HG02885 (cell line): ENCODE data around the gene ZDHHC8.

ENCODE experiments used
- ATAC-seq: cut with Tn5 transposase; IDR thresholded peaks from one replicate; pipeline ENCODE4 v1.9.1; 2021; ENCODE audit warnings: mild to moderate bottlenecking; ENCODE audit not compliant: unreplicated experiment, poor library complexity

The ZDHHC8 gene, protein sequence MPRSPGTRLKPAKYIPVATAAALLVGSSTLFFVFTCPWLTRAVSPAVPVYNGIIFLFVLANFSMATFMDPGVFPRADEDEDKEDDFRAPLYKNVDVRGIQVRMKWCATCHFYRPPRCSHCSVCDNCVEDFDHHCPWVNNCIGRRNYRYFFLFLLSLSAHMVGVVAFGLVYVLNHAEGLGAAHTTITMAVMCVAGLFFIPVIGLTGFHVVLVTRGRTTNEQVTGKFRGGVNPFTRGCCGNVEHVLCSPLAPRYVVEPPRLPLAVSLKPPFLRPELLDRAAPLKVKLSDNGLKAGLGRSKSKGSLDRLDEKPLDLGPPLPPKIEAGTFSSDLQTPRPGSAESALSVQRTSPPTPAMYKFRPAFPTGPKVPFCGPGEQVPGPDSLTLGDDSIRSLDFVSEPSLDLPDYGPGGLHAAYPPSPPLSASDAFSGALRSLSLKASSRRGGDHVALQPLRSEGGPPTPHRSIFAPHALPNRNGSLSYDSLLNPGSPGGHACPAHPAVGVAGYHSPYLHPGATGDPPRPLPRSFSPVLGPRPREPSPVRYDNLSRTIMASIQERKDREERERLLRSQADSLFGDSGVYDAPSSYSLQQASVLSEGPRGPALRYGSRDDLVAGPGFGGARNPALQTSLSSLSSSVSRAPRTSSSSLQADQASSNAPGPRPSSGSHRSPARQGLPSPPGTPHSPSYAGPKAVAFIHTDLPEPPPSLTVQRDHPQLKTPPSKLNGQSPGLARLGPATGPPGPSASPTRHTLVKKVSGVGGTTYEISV

DNA sequence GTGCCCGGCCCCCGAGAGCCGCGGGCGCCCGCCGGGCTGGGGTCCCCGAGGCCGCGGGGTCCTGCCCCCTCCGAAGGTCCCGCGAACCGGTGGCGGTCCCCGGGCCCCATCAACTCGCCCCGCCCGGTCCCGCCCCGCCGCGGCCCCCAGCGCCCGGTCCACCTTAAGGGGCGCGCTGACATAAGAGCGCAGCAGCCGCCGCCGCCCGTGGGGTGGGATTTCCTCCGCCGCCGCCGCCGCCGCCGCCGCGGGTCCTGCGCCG is at the start of gene ZDHHC8:
ZDHHC8 (plus strand) TSS at position 208 of the 262 bp plus-strand sequence. CDS start 144 bp downstream, outside the sequence.
- peak; percentile 52 for ATAC-seq

DNA sequence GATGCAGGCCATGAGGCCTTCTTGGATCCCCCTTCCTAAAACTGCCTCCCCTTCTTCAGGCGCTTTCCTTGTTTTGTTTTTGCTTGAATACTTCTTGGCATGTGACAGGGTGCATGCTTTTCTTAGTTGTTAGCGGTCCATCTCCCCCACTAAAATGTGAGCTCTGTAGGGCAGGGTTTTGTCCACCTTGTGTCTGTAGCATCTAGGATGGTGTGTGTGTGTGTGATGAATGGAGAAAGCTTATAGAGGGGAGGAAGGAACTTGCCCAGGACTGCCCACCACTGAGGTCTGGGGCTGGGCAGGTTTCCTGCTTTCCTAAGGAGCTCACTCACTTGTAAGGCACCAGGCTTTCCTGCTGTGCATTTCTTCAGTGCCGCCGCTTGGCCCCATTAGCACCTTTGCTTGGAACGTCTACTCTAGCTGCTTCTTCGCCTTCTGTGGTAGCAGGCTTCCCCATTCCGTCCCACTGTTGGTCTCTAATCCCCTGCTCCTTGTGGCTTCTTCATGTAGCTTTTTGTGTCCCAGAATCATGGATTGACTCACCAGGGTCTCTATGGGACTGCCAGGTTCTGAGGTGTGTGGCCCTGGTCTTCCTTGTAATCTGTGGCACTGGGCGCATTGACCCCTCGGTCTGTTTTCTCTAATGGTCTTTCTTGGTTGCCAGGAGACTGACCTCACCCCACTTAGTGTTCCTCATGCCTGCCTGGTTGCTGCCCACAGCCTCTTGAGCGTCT is 48.3 kb upstream of the ZDHHC8 start:
- no peak for ATAC-seq

DNA sequence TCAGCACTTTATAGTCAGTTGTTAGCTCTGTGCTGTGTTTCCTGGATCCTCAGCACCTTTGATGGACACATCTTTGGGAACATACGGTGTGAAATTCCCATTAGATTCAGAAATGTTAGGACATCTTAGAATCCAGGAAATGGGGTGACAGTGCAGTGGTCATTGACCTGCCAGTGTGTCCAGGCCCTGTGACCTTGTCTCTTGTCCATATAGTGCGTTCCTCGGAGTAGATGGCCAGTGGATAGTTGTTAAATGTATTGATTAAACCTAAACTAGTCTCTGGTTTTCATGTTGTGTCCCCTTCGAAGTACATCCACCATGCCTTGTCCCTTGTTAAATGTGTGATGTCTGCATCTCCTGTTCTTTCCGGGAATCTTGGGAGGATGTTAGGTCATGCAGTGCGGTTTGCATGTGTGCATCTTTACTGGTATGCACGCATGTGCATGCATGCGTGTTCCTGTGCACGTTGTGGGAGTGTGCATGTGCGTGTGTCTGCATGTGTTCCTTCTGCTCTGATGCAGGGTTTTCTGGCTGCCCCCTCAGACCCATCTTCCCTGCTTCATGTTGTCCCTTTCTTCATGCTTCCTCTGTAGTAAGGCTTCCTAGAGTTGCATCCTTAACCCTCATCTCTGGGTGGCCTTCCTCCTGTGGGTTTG is 47.6 kb upstream of the ZDHHC8 start:
- no peak for ATAC-seq

DNA sequence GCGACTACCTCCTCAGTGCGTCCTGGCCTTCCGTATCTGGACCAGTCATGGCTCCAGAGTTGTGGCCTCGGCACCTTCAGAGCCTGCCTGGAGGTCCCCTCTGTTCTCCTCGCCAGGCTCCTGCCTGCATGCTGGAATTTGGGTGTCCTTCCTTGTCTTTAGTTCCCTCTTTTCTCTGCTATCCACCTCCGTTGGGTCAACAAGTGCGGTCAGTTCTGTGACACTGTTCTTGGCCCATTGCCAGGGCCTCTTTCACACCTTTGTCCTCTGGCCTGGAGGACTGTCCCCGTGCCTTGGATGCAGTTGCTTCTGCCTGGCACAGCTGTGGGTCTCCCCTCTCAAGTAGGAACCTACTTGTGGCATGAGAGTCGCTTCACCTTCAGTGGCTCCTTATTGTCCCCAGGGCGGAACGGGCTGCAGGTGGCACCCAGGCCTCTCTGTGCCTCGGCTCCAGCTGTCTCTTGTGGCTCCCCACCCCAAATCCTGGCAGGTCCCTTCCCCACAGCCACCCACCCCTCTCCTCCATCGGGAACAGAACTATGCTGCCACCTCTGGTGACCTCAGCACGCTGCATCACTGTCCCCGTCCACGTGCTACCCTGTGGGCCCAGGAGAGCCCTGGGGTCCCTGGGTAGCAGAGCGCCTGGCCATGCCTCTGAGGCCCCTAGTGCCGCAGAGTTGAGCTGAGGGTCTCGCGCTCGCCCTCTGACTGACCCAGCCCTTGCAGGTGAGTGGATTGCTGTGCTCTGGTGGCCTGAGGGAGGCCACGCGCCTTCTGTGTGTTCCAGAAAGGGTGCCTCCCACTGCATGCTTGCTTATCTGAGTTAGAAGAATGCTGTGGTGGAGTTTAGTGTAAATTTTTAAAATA is 46.8 kb upstream of the ZDHHC8 start:
- no peak for ATAC-seq

DNA sequence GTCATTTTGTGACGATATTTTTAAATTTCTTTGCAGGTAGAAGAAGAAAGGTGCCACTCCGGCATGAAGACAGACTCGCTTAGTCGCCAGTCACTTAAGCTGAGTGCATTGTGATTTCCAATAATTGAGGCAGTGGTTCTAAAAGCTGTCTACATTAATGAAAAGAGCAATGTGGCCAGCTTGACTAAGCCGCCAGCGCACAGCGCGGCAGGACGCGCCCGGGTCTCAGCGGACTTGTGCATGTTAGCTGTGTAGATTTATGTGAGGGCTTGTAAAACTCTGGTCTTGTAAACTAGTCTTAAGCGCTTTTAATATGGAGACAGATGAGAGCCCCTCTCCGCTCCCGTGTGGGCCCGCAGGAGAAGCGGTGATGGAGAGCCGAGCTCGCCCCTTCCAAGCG is 46.0 kb upstream of the ZDHHC8 start:
- ATAC-seq: no peak

DNA sequence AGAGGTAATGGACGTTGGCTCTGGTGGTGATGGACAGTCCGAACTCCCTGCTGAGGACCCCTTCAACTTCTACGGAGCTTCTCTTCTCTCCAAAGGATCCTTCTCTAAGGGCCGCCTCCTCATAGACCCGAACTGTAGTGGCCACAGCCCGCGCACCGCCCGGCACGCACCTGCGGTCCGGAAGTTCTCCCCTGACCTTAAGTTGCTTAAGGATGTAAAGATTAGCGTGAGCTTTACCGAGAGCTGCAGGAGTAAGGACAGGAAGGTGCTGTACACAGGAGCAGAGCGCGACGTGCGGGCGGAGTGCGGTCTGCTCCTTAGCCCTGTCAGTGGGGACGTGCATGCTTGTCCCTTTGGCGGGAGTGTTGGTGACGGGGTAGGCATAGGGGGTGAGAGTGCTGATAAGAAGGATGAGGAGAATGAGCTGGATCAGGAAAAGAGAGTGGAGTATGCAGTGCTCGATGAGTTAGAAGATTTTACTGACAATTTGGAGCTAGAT is 45.5 kb upstream of the ZDHHC8 start:
- ATAC-seq: no peak

DNA sequence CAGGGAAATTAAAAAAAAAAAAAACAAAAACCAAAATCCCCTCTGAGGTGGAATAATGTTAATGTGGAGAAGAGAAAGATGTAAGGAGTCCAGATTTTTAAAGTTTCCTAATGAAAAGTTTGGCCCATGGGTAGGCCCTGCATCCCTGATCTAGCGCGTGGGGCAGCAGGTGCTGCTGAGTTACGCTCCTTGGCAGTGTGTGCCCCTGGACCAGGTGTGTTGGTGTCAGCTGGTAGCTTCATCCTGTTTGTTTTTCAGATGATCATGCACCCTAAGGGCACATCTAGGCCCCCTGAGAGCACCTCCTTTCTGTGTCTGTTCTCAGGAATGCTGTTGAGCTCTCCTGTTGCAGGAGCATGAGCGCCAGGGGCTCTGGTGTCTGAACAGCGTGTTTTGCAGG is 44.8 kb upstream of the ZDHHC8 start:
- ATAC-seq: no peak

DNA sequence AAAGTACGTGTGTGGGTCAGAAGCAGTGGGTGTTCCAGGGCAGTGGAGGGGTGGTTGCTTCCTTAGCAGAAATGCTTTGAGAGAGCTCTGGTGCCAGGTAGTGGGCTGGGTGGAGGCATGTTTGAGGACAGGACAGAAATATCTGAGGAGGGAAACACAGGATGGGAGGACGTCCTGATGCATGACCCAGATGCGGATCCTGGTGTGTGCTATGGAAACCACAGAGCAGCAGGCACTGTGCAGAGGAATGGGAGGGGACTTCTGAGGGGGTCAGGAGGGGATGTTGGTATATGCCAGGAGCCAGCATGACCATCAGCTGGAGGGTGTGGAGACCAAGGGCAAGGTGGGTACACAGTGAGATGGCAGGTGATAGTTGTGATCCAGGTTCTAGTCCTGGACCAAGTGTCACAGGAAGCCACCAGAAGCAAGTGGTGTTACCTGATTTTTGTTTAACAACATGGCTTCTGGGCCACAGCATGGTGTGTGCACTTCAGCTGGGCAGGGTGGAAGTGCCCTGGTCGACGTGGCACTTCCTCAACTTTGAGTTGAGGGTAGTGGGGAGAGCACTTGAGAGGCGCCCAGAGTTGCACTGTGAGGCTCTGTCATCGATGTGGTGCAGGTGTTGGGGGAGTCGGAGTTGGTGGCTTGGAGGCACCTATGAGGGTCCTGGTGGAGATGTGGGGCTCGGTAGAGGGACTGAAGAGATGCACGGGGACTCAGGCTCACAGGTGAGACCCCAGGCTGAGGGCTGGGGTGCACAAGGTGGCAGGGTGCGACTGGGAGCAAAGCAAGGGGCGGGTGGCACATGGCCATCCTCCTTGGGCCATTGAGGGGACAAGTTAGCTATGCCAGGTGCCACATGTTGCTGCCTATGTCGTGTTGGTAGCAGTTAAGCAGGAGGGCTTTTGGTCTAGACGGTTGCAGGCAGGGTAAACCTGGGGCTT is 44.0 kb upstream of the ZDHHC8 start:
- ATAC-seq: no peak

DNA sequence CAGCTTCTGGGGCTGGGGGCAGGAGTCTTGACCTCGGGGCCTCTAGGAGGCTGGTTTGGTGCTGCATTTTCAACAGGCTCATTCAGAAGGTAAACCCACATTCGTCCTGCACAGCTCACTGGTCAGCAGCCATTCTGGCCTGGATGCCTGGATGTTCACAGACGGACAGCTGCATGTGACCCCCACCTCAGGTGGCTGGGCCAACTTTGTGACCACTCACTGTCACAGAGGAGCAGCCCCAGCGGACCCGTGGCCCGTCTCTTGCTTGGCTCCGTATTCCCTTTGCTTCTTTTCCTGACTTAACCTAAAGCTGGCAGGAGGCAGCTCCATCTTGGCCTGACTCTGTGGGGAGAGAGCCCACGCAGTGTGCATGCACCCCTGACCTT is 43.3 kb upstream of the ZDHHC8 start:
- no peak for ATAC-seq

DNA sequence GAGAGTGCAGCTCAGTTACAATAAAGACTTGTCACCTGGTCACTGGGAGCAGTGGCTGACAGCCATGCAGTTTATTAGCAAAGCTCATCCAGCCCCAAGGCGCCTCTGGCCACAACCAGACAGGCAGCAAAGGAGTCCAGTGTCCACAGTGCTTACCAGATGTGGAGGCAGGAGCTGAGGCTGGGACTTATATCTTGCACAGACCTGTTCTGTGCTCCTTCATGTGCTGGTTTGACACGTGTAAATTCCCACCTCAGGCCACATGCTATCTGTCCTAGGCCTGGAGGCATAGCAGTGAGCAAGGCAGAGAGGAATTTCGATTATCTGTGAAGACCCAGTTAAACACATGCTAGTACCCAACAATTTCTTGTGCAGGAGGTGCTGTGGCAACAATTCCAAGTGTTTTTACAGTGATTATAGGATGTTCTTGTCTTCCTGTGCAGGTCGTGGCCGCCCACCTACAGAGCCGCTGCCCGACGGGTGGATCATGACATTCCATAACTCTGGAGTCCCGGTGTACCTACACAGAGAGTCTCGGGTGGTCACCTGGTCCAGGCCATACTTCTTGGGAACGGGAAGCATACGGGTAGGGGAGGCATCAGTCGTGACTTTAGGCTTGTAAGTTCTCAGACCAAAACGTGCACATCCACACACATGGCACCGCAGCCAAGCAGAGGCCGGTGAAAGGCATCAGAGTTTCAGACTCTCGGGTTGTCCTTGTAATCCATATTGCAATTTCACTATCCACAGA is 42.2 kb upstream of the ZDHHC8 start:
- no peak for ATAC-seq

DNA sequence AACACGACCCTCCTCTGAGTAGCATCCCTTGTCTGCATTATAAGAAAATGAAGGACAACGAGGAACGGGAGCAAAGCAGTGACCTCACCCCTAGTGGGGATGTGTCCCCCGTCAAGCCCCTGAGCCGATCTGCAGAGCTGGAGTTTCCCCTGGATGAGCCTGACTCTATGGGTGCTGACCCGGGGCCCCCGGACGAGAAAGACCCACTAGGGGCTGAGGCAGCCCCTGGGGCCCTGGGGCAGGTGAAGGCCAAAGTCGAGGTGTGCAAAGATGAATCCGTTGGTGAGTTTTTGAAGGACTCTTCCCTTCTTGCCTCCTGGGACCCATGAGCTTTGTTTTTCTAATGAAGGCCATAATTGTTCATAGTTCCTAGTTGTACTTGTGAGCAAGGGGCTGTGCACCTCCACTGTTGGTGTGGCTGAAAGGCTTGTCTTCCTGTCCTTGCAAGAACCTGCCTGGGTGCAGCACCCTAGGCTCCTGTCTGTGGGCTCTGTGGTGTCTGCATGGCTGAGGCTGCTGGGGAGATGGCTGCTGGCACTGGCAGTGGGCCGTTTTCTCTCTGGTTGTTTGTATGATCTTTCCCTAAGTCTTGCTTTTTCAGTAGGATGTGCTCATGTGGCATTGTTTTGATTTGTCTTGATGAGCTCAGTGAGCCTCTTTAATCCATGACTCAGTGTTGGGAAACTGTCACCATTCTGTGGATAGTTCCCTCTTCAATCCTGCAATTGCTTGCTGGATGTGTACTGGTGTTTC is 41.5 kb upstream of the ZDHHC8 start:
- no peak for ATAC-seq

DNA sequence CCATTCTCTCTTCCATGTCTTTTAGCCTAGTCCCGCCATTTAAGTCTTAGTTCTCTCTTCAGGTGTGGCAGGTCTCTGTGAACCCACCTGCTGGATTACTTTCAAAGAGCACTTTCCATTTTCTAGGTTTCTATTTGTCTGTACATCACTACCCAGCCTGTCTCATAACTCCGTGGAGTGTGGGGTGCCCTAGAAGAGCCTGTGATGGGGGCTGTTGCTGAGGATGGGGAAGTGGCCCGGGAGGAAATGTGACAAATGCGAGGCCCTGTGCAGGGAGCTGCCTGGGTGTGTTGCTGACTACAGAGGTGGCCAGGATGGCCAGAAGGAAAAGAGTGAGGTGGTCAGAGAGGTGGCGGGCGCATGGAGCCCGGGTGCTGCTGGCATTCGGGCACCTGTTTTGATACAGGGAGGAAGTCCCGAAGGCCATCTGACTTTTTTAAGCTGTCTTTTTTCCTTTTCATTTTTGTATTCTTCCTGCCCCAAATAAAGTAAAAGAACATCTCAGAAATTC is 40.8 kb upstream of the ZDHHC8 start:
- no peak for ATAC-seq

DNA sequence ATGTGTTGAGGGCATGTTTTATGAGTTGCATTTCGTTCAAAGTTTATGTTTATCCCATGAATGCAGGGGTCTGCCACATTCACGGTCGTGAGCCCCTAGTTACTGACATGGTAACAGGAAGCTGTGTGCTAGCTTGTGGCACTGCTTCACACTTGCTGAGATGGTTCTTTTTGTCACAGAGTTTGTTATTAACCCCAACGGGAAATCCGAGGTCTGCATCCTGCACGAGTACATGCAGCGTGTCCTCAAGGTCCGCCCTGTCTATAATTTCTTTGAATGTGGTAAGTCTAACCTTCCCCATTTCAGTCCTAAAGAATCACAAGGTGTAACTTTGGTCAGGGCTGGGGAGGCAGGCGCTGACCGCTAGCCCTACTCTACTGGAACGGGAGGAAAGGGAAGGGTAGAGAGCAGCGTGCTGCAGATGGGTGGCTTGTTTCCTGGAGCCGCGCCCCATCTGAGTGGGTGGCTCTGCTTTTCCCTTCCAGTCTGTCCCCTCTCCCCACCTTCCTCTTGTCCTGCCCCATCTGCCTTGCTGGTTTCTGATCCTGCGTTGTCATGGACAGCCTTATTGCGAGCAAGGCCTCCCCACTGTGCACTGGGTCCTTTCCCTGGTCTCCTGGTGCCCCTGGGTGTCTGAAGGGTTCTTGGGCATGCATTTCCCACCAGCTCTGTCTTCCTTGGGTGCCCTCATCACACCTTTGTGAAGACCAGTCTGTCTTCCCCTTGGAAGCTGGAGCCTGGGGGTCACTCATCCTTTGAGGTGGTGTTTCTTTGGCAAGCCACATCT is 39.7 kb upstream of the ZDHHC8 start:
- ATAC-seq: no peak

DNA sequence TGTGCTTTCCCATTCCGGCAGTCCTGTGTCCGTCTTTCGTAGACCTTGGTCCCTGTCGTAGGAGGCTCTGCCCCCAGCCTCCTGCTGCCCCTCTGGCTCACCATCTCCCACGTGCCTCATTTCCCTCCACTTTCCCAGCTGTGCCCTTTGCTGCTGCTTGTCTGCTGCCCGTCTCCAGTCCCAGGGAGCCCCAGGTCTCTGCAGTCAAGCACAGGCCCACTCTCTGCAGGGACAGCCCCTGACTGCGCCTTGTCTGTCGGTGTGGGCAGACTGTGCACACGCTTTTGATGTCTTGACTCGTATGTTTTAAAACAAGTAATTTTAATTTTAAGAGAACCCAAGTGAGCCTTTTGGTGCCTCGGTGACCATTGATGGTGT is 39.1 kb upstream of the ZDHHC8 start:
- no peak for ATAC-seq

DNA sequence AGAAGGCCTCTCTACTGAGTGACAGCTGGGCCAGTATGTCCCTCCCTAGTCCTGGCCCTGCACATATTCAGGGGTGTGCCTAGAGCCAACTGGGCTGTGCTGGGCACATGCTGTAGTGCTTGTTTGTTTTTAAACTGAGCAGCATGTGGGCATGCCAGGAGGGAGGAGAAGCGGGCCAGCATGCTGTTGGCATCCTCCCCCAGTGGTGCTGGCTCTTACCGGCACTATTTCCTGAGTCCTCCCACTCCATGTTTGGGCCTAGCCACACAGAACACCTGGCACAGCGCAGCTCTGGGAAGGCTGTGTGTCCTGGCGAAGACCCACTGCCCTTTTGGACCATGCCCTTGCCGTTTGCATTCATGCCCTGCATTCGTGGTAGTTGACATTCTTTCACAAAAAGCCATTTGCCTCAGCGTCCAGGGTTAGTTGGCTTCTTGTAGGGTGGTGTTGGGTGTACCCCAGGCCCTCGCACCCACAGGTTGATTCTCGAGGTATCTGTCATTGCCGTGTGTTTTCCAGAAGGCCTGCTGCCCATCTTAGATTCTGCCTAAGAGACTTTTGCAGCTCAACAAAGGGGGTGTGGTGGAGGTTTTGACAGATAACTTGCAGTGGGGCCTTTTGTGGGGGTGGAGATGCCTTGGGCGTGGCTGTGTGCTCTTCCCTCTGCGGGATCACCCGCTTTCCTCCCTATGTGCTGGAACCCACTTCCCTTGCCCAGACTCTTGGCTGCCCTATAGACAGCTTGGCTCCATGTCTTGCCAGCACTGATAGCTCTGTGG is 38.0 kb upstream of the ZDHHC8 start:
- no peak for ATAC-seq
